GM19372 (cell line): ENCODE measurements around the gene ABCA13.

Experiments used
- ATAC-seq: cut with Tn5 transposase; IDR thresholded peaks from one replicate; pipeline ENCODE4 v1.9.1; 2021; ENCODE audit warnings: mild to moderate bottlenecking, low read depth, moderate library complexity; ENCODE audit not compliant: unreplicated experiment

ABCA13 gene

DNA sequence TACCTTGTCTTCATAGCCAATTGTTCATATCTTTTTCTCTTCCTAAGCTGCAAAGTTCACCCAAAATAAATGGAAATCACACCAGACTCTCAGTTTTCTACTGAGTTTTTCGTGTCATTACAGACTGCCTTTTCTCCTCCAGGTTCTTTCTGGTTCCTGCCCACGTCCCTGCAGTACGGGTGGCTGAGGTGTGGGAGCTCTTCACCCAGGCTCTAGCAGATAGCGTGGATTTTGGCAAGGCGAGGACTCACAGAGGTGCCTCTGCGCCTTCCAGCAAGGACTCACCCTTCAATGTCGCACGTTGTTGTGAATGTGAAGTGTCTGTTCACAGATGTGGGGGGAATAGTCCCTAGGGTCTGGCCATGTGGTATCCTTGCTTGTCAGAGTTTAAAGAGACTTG lies 71.6 kb downstream of the ABCA13 start:
- ATAC-seq, result no peak

- ATAC-seq, result no peak
Observed at GRCh38 chr7:48244864-48245271, 73.6 kb downstream of the ABCA13 start.

GRCh38 chr7:48245751-48246472 lies 74.7 kb downstream of the ABCA13 start:
- peak; percentile 60 for ATAC-seq

DNA sequence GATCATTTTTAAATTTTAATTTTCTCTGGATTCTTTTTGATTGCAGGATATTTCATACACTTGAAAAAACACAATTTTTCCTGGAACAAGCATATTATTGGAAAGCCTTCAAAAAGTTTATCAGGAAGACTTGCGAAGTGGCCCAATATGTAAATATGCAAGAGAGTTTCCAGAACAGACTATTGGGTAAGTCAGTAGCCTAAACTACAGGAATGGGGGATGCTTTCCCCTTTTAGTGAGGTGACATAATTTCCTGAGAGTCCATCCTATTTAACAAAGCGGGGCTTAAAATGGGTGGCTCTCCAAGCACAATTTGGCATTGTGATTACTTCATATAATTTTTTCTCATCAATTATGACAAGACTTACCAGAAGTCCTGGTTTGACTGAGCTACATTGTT lies 77.9 kb downstream of the ABCA13 start:
- no peak for ATAC-seq

DNA sequence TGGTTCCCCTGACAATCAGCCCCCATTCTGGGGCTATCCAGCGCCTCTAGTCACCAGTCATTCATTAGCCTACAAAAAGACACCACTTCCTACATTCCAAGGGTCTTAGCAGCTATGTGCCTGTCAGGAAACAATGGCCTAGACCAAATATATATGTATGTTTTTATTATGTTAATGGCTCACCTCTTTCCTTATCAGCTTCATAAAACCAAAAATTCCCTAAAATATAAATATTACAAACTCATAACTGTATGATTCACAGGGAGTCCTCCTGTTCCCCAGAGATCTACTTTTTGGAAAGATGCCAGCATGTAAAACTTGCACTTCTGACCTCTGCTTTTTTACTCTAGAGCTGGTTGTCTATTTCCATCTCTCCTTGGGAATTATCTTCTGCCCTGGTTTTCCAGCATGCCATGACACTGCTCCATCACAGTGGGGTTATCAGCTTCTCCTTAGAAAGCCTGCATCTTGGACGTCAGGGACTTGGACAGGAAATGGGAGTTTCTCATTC lies 79.2 kb downstream of the ABCA13 start:
- ATAC-seq, result no peak

- ATAC-seq, result peak; percentile 77
Observed at GRCh38 chr7:48251766-48252165, 80.5 kb downstream of the ABCA13 start.

GRCh38 chr7:48252995-48253394 lies 81.7 kb downstream of the ABCA13 start:
- ATAC-seq, result no peak

- no peak for ATAC-seq
Observed at GRCh38 chr7:48255046-48255445, 83.8 kb downstream of the ABCA13 start.

DNA sequence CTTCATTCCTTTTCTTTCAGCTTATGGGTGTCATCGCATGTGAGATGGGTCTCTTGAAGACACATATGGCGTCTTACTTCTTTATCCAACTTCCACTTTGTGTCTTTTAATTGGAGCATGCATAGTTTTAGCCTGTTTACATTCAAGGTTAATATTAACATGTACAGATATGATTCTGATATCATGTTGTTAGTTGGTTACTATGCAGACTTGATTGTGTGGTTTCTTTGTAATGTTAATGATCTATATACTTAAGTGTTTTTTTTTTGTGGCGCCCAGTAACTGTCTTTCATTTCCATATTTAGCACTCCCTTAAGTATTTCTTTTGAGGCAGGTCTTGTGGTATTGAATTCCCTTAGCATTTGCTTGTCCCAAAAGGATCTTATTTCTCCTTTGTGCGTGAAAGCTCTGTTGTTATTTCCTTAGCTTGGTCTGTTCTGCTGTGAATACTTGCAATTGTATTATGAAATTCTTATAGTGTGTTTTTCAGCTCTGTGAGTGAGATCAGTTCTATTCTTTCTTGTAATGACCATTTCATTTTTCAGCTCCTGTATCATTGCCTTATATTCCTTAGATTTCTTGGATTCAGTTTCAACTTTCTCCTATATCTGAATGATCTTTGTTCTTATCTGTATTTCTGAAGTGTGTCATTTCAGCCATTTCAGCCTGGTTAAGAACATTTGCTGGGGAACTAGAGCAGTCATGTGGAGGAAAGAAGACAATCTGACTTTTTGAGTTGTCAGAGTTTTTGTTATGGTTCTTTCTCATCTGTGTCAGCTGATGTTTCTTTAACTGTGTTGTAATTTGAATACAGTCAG lies 88.4 kb downstream of the ABCA13 start:
- ATAC-seq, result no peak

DNA sequence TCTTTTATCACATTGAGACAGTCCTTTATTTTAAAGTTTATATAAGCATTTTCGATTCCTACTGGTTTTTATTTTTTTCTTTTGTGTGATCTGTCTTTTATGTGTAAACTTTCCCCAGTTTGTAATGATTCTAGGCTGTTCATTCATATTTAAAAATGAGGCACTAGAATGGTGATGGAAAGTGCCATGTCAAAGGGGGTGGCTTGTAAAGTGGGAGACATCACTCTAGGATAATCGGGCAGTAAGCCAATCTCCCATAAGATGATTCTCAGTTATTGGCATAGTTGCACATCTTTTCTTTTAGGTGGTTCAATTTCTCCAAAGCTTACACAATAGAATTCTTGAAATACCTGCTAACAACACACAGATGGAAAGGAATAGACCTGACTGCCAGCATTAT lies 90.4 kb downstream of the ABCA13 start:
- no peak for ATAC-seq

- no peak for ATAC-seq
Observed at GRCh38 chr7:48262606-48263310, 91.5 kb downstream of the ABCA13 start.

GRCh38 chr7:48263311-48263650 lies 92.0 kb downstream of the ABCA13 start:
- no peak for ATAC-seq

GRCh38 chr7:48269066-48269465 lies 97.8 kb downstream of the ABCA13 start:
- ATAC-seq, result no peak

- no peak for ATAC-seq
Observed at GRCh38 chr7:48274662-48275061, 103.4 kb downstream of the ABCA13 start.

DNA sequence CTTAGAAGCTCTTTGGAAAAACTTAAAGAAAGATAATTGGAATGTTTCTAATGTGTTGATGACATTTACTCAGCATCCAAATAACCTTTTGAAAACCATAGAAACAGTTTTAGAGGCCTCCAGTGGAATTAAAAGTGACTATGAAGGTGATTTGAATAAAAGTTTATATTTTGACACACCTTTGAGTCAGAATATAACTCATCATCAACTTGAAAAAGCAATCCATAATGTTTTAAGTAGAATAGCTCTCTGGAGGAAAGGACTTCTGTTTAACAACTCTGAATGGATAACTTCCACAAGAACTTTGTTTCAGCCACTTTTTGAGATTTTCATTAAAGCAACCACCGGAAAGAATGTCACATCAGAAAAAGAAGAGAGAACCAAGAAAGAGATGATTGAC lies 108.2 kb downstream of the ABCA13 start:
- no peak for ATAC-seq

DNA sequence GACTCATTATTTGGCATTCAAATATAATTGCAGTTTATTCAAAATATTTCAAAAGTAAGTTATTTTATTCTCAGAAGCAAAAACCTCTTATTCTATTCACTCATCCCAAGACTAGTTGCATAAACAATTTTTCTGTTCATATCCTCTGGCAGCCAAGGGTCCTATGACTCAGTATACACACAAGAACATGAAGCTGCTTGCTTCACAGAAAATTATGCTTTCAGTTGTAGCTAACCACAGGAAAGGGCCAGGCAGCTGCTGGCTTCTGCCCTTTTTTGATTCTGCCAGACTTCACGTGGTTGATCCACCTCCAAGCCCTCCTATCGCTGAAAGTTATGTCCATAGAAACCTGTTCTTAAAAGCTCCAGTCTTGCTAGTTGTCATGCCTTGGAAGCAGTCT lies 108.8 kb downstream of the ABCA13 start:
- ATAC-seq, result no peak

GRCh38 chr7:48285373-48285772 lies 114.1 kb downstream of the ABCA13 start:
- ATAC-seq, result no peak

DNA sequence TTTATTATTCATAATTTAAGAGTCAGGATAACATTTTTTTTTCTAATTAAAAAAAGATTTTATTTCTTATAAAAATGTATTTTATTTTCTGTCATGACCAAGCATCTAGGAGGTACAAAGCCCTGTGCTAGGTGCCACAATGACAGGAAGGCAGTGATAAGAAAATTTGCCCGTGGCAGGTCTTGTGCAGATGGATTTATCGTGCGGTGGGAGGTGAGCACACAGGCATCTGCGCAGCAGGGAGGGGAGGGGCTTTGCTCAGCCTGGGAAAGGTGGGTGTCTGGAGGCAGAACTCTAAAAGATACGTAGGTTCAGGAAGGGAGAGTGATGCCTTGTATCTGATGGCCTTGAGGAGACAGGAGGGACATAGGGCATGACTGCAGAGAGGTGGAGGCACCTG lies 115.6 kb downstream of the ABCA13 start:
- no peak for ATAC-seq

DNA sequence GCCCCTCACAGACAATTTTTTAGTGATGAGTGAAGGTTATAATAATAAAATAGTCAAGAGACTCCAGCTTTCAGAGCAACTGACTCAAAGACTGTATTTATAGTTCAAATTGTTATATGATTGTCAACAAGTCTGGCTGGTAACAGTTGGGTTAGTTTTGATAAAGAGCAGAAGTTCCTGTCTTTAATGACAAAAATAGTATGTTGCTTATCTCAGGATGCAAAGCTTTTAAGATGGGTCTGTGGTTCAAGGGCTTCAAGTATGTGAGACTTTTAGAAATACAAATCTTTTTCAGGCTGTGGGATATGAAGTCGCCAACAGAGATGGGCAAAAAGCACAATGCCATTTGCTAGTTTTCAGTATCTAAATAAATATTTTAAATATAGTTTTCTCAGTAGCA lies 118.4 kb downstream of the ABCA13 start:
- ATAC-seq, result no peak

DNA sequence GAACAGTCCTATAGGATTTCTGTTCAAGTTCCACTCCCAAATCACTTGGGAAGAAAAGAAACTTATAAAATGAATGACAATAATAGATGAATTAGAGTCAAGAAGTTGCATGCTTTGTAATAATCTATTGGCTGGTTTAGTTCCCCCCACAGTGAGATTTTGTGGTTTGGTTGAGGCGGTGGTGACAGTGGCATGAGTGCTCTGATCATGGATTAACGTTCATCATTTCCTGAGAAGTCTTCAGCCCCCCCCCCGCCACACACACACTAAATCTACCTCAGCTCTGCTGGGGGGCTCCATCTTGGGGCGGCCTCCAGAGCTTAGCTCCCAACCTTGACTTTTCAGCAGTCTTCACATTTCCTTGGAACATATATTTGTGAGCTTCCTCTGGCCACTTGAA lies 121.7 kb downstream of the ABCA13 start:
- ATAC-seq, result no peak

- ATAC-seq, result no peak
Observed at GRCh38 chr7:48295296-48295971, 124.2 kb downstream of the ABCA13 start.
